HEK293T (cell line): ENCODE results near the gene SLC27A3.
"Not testable (repeated sequence)": the region's sequence is repeated elsewhere in the genome, so short reads cannot be mapped to it uniquely, and the experiment has no call there.

ENCODE experiments used
- CTCF ChIA-PET: fragments of 350-600 bp; formaldehyde crosslinking; extraction: SDS; loops from one replicate; lab custom pipeline; 2021; ENCODE audit warnings: antibody characterized with exemption, inconsistent platforms; lab: Yijun Ruan, JAX
- POLR2A ChIA-PET: fragments of 350-600 bp; formaldehyde crosslinking; extraction: SDS; loops from one replicate; lab custom pipeline; 2020; ENCODE audit warnings: antibody characterized with exemption, inconsistent platforms; lab: Yijun Ruan, JAX
- DNase-seq: peaks from one replicate; pipeline ENCODE4 v3.0.0; 2012; ENCODE audit warnings: mixed read lengths; ENCODE audit errors: extremely low spot score
- ARNT ChIP-seq: fragments of 450-650 bp; IDR thresholded peaks from 2 replicates; pipeline ENCODE4 v1.6.1; 2017; ENCODE audit warnings: mild to moderate bottlenecking
- BHLHE40 ChIP-seq: fragments of 450-650 bp; IDR thresholded peaks from 2 replicates; pipeline ENCODE4 v1.6.1; 2016; ENCODE audit warnings: mild to moderate bottlenecking, moderate library complexity, borderline replicate concordance
- CTBP1 ChIP-seq: fragments of 450-650 bp; IDR thresholded peaks from 2 replicates; pipeline ENCODE4 v1.6.1; 2016; ENCODE audit warnings: borderline replicate concordance
- ELF4 ChIP-seq: fragments of 450-650 bp; IDR thresholded peaks from 2 replicates; pipeline ENCODE4 v1.6.1; 2017; ENCODE audit warnings: antibody characterized with exemption
- FOXA1 ChIP-seq: fragments of 450-650 bp; IDR thresholded peaks from 2 replicates; pipeline ENCODE4 v1.6.1; 2016; ENCODE audit warnings: mild to moderate bottlenecking
- FOXK2 ChIP-seq: fragments of 450-650 bp; IDR thresholded peaks from 2 replicates; pipeline ENCODE4 v1.6.1; 2016; ENCODE audit warnings: mild to moderate bottlenecking
- FOXM1 ChIP-seq: fragments of 450-650 bp; IDR thresholded peaks from 2 replicates; pipeline ENCODE4 v1.6.1; 2017; ENCODE audit warnings: mild to moderate bottlenecking, borderline replicate concordance
- HDGF ChIP-seq: fragments of 450-650 bp; IDR thresholded peaks from 2 replicates; pipeline ENCODE4 v1.6.1; 2017; ENCODE audit warnings: antibody characterized with exemption, borderline replicate concordance
- L3MBTL2 ChIP-seq: fragments of 450-650 bp; conservative IDR thresholded peaks from 2 replicates; pipeline ENCODE4 v1.6.1; 2016; ENCODE audit warnings: mild to moderate bottlenecking
- LEF1 ChIP-seq: fragments of 450-650 bp; IDR thresholded peaks from 2 replicates; pipeline ENCODE4 v1.6.1; 2017; ENCODE audit warnings: mild to moderate bottlenecking, borderline replicate concordance
- NFRKB ChIP-seq: fragments of 450-650 bp; IDR thresholded peaks from 2 replicates; pipeline ENCODE4 v1.6.1; 2016; ENCODE audit warnings: mild to moderate bottlenecking, moderate library complexity
- SP1 ChIP-seq: fragments of 450-650 bp; IDR thresholded peaks from 2 replicates; pipeline ENCODE4 v1.6.1; 2017
- SUZ12 ChIP-seq: fragments of 450-650 bp; IDR thresholded peaks from 2 replicates; pipeline ENCODE4 v1.6.1; 2016; ENCODE audit warnings: mild to moderate bottlenecking
- TARDBP ChIP-seq: fragments of 450-650 bp; IDR thresholded peaks from 2 replicates; pipeline ENCODE4 v1.6.1; 2016
- ZNF384 ChIP-seq: fragments of 450-650 bp; IDR thresholded peaks from 2 replicates; pipeline ENCODE4 v1.6.1; 2016
- TF ChIP-seq, protein P1 (sequence below): fragments of 450-650 bp; IDR thresholded peaks from 2 replicates; pipeline ENCODE4 v1.6.1; 2016

The SLC27A3 gene

DNA sequence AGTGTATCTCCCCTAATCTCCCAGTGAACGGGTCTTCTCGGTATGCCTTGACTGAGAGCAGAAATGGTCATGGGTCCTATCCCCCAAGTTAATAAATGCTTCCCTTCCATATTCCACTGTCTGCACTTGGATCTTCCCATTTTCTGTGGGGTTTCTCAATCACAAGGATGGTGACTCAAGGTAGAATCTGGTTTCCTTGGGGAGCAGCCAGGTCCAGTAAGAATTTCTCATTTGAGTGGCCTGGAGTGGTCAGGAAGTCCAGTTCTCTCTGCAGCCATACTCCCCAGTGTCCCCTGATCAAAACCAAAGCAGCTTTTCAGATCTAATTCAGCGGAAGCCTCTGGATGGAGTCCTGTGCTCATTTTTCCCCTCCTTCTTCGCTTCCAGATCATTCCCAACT, 14.8 kb upstream of the SLC27A3 start:
- ChIA-PET CTCF (no interaction called here), POLR2A (no interaction called here)
- TF ChIP-seq HDGF (no peak), ZNF384 (no peak), FOXA1 (no peak), SUZ12 (no peak), NFRKB (no peak), FOXM1 (no peak), ARNT (no peak), L3MBTL2 (no peak), LEF1 (no peak), SP1 (no peak), TARDBP (no peak), CTBP1 (no peak), FOXK2 (no peak), BHLHE40 (no peak), ELF4 (no peak)
- TF ChIP-seq, protein P1, sequence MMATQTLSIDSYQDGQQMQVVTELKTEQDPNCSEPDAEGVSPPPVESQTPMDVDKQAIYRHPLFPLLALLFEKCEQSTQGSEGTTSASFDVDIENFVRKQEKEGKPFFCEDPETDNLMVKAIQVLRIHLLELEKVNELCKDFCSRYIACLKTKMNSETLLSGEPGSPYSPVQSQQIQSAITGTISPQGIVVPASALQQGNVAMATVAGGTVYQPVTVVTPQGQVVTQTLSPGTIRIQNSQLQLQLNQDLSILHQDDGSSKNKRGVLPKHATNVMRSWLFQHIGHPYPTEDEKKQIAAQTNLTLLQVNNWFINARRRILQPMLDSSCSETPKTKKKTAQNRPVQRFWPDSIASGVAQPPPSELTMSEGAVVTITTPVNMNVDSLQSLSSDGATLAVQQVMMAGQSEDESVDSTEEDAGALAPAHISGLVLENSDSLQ: no peak
- no peak for DNase-seq

DNA sequence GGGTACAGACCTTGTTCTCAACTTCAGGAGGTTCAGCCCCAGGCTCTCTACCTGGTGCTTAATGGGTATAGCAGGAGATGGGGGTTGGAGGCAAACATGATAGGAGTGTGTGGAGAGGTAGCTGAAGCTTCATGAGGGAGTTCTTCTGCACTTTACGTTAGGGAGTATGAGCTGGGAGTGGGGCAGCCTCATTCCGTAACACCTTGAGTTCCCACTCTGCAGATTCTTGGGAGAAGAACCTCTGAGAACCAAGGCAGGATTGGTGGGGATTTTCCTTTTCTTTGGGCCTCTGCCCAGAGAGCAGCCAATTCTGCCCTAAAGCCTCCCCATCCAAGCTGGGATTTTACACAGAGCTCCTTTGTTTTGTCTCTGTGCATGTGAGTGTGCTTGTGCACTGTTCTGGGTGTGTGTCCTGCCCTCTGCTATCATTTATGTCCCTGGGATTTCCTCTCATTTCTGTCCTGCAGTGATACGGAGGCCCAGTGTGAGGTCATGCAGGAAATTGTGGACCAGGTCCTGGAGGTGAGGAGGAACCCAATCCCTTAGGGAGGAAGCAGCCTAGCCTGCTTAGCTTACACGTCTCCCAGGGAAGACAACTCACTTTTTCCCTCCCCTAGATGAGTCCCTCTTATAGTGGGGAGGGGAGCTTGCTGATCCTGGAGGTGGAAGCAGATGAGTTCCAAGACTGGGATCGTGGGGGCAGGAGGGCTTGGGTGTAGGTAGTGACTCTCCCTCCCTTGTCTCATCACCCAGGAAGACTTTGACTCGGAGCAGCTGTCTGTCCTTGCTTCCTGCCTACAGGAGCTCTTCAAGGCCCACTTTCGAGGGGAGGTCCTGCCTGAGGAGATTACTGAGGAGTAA, 11.6 kb upstream of the SLC27A3 start:
- ChIA-PET POLR2A (interaction anchor here (1.0 to 2.2 kb wide), 6 partner anchors 12 to 227 kb away, joined by 3 to 7 read pairs (median 4); partner anchors contain the start of genes CREB3L4, INTS3, S100A13 and SLC27A3), CTCF (interaction anchor here (1.3 kb wide), 1 partner anchor 9 kb away, joined by 7 read pairs; no protein-coding TSS in a partner anchor)
- TF ChIP-seq FOXA1: no peak
- no peak for TF ChIP-seq TARDBP
- TF ChIP-seq FOXK2: no peak
- TF ChIP-seq LEF1: no peak
- no peak for TF ChIP-seq ZNF384
- no peak for TF ChIP-seq CTBP1
- TF ChIP-seq, protein P1: no peak
- no peak for DNase-seq

DNA sequence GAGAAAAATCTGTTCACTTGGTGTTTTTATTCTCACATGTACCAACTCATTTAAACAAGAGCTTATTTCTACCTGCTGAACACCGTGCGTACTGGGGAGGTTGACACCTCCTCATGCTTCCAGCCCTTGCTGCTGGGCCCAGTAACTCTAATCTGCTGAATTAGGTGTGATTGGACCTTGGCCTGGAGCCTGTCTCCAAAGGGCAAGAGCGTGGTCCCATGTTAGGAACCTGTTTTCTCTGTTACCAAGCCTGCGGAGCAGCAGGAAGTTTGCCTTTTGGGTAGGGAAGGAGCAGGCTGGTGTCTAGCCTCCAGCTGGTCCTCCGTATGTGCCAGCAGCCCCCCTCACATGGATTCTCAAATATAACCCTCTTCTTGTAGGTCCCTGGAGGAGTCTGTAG, 10.9 kb upstream of the SLC27A3 start:
- TF ChIP-seq CTBP1: no peak
- no peak for TF ChIP-seq TARDBP
- TF ChIP-seq ARNT: no peak
- TF ChIP-seq SUZ12: no peak
- no peak for TF ChIP-seq L3MBTL2
- no peak for TF ChIP-seq ZNF384
- no peak for TF ChIP-seq ELF4
- TF ChIP-seq FOXK2: no peak
- TF ChIP-seq FOXM1: no peak
- TF ChIP-seq SP1: no peak
- no peak for TF ChIP-seq NFRKB
- TF ChIP-seq, protein P1: no peak
- no peak for TF ChIP-seq BHLHE40
- TF ChIP-seq HDGF: no peak
- TF ChIP-seq FOXA1: no peak
- TF ChIP-seq LEF1: no peak
- CTCF ChIA-PET: interaction anchor here (1.3 kb wide), 1 partner anchor 8 kb away, joined by 7 read pairs; no protein-coding TSS in a partner anchor
- no peak for DNase-seq
- POLR2A ChIA-PET: interaction anchor here (1.0 to 2.2 kb wide), 5 partner anchors 11 to 204 kb away, joined by 3 to 7 read pairs (median 4); partner anchors contain the start of genes CREB3L4, INTS3, S100A13 and SLC27A3

DNA sequence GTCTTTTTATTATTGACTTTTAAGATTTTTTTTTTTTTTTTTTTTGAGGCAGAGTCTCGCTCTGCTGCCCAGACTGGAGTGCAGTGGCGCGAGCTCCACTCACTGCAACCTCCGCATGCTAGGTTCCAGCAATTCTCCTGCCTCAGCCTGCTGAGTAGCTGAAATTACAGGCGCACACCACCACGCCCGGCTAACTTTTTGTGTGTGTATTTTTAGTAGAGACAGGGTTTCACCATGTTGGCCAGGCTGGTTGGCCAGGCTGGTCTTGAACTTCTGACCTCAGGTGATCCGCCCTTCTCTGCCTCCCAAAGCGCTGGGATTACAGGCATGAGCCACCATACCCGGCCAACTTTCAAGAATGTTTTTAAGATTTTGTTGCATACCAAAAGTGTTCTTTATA, 8.5 kb upstream of the SLC27A3 start:
- CTCF ChIA-PET, POLR2A ChIA-PET, DNase-seq: not testable (repeated sequence)

DNA sequence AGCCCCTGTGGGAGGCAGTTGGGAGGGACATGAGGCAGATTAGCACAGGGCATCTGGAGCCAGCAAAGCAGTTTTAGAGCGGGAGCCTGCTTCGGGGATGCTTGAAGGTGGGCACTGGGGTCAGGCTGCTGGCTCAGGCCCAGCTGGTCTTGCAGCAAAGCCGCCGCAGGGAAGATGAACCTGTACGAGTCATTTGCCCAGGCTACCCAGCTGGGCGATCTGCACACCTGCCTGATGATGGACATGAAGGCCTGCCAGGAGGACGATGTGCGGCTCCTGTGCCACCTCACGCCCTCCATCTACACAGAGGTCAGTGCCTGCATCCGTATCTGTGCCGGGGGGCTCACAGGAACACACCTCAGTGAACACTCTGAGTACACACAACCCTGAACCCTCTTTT, 7.7 kb upstream of the SLC27A3 start:
- ChIA-PET POLR2A (no interaction called here), CTCF (no interaction called here)
- no peak for DNase-seq
- TF ChIP-seq ELF4: no peak
- TF ChIP-seq L3MBTL2: no peak
- no peak for TF ChIP-seq HDGF
- TF ChIP-seq ARNT: no peak

DNA sequence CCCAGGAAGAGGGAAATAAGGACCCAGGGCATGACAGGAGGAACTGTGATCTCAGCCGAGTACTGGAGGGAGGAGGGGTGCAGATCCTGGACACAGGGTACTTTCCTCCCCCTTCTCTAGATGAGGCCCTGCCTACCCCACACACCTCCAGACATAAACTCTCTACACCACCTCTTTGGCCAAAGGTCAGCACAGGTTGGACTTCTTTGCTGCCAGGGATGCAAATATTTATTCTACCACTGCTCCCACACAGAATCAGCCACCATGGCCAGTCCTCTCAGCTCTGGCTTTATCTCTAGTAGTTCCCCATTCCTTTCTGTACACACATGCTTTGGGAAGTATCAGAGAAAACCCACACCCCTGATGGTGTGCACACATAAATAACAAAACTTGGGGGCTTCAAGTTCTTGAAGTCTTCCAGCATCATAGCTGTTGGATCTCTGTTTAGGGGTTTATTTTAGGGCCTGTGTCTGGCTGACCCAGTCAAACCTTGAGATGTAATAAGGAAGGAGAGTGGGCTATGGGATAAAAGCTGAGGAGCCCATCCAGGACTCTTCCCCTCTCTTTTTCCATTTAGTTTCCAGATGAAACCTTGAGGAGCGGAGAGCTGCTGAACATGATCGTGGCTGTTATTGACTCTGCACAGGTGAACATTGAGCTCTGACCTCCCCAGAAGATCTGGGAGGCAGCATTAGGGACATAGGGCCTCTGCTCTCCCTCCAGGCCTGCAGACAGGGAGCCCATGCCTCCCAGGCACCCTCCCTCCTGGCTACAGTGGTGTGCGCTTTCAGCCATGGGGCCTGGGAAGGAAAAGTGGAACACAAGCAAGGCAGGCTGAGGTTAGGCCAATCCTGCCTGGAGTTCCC, 6.7 kb upstream of the SLC27A3 start:
- CTCF ChIA-PET: no interaction called here
- TF ChIP-seq FOXM1: no peak
- no peak for TF ChIP-seq LEF1
- no peak for TF ChIP-seq NFRKB
- TF ChIP-seq FOXA1: no peak
- TF ChIP-seq, protein P1: no peak
- TF ChIP-seq FOXK2: no peak
- TF ChIP-seq TARDBP: no peak
- TF ChIP-seq ZNF384: no peak
- TF ChIP-seq HDGF: no peak
- TF ChIP-seq ELF4: no peak
- TF ChIP-seq BHLHE40: no peak
- no peak for TF ChIP-seq ARNT
- no peak for TF ChIP-seq SP1
- no peak for TF ChIP-seq L3MBTL2
- no peak for TF ChIP-seq SUZ12
- POLR2A ChIA-PET: interaction anchor here (1.6 kb wide), 1 partner anchor 15 kb away, joined by 6 read pairs; no protein-coding TSS in a partner anchor
- no peak for DNase-seq
